ENCODE measurements around the gene GLP1R.

DNA sequence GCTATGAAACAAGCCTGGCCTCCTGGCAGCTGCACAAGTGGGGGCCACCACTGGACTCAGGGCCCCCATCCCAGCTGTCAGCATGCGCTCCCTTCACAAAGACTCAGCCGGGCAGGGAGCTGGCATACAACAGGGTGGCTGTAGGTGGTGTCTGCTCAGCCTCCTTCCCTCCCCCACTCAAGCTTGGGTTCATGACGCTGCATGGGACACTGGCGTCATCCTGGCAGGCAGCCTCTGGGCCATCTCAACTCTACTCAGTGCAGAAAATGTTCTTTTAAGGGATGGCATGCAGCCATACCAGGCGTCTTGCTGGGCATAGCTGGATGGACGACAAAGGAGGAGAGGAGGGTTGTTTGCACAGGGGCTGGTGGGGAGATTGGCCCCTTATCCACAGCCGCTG, 35.9 kb downstream of the GLP1R start:
- TF ChIP-seq, protein P1, sequence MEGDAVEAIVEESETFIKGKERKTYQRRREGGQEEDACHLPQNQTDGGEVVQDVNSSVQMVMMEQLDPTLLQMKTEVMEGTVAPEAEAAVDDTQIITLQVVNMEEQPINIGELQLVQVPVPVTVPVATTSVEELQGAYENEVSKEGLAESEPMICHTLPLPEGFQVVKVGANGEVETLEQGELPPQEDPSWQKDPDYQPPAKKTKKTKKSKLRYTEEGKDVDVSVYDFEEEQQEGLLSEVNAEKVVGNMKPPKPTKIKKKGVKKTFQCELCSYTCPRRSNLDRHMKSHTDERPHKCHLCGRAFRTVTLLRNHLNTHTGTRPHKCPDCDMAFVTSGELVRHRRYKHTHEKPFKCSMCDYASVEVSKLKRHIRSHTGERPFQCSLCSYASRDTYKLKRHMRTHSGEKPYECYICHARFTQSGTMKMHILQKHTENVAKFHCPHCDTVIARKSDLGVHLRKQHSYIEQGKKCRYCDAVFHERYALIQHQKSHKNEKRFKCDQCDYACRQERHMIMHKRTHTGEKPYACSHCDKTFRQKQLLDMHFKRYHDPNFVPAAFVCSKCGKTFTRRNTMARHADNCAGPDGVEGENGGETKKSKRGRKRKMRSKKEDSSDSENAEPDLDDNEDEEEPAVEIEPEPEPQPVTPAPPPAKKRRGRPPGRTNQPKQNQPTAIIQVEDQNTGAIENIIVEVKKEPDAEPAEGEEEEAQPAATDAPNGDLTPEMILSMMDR (conservative IDR thresholded peaks at IDR 0.05 in 1 of 2, IDR thresholded peaks at IDR 0.05 in 1 of 2; ENCODE audit: extremely low read depth in 1 of 2, insufficient read depth in 1 of 2, low read depth in 1 of 2, low read length in 2 of 2), result no peak
- TF ChIP-seq EZH2 (IDR thresholded peaks at IDR 0.05; ENCODE audit: borderline replicate concordance, low read length), result no peak
